NCI-H524 treated with DMSO at 0.1 percent for 48 hours (cell line): Measurements from ENCODE around the gene APOA5.
A peak's percentile ranks its signal among the peaks of the same experiment; 100 is the strongest.
"Not testable (repeated sequence)": the region's sequence is repeated elsewhere in the genome, so short reads cannot be mapped to it uniquely, and the experiment has no call there.

Experiments
- DNase-seq: peaks from one replicate; lab custom pipeline; 2025; lab: John Stamatoyannopoulos, UW

APOA5 gene

GRCh38 chr11:116791813-116792143, at the start of gene APOA5:
Gene APOA5, minus strand, starts transcription at chr11:116791879. Its CDS starts 19 bp downstream, at chr11:116791860.
- DNase-seq = no peak

GRCh38 chr11:116840746-116841296, 49.1 kb upstream of the APOA5 start:
- DNase-seq = no peak

GRCh38 chr11:116840224-116840745, 48.6 kb upstream of the APOA5 start:
- DNase-seq = no peak

- DNase-seq = no peak
Observed at GRCh38 chr11:116838321-116839084, 46.8 kb upstream of the APOA5 start.

- no peak for DNase-seq
Observed at GRCh38 chr11:116837231-116838091, 45.8 kb upstream of the APOA5 start, which contains the start of gene APOA1. Gene APOA1, minus strand, starts transcription at chr11:116837622. Its CDS starts 235 bp downstream, at chr11:116837387.

- DNase-seq = no peak
Observed at GRCh38 chr11:116836632-116836991, 44.9 kb upstream of the APOA5 start.

- DNase-seq = peak; percentile 47
Observed at GRCh38 chr11:116835791-116836631, 44.3 kb upstream of the APOA5 start.

GRCh38 chr11:116835042-116835772, 43.5 kb upstream of the APOA5 start:
- no peak for DNase-seq

GRCh38 chr11:116834535-116835041, 42.9 kb upstream of the APOA5 start:
- DNase-seq = not testable (repeated sequence)

- no peak for DNase-seq
Observed at GRCh38 chr11:116833816-116834534, 42.3 kb upstream of the APOA5 start.

- DNase-seq = no peak
Observed at GRCh38 chr11:116833491-116833815, 41.8 kb upstream of the APOA5 start.

- no peak for DNase-seq
Observed at GRCh38 chr11:116832350-116833290, 40.9 kb upstream of the APOA5 start.

GRCh38 chr11:116831790-116832349, 40.2 kb upstream of the APOA5 start:
- no peak for DNase-seq

GRCh38 chr11:116830184-116830912, 38.7 kb upstream of the APOA5 start:
- DNase-seq = no peak

GRCh38 chr11:116829525-116830183, 38.0 kb upstream of the APOA5 start, which contains the start of gene APOC3:
Gene APOC3, plus strand, starts transcription at chr11:116829907. Its CDS starts 676 bp downstream, at chr11:116830583.
- DNase-seq = no peak

GRCh38 chr11:116828632-116829524, 37.2 kb upstream of the APOA5 start:
- DNase-seq = no peak
